ENCODE data around the gene ACTN1.

The ACTN1 gene

DNA sequence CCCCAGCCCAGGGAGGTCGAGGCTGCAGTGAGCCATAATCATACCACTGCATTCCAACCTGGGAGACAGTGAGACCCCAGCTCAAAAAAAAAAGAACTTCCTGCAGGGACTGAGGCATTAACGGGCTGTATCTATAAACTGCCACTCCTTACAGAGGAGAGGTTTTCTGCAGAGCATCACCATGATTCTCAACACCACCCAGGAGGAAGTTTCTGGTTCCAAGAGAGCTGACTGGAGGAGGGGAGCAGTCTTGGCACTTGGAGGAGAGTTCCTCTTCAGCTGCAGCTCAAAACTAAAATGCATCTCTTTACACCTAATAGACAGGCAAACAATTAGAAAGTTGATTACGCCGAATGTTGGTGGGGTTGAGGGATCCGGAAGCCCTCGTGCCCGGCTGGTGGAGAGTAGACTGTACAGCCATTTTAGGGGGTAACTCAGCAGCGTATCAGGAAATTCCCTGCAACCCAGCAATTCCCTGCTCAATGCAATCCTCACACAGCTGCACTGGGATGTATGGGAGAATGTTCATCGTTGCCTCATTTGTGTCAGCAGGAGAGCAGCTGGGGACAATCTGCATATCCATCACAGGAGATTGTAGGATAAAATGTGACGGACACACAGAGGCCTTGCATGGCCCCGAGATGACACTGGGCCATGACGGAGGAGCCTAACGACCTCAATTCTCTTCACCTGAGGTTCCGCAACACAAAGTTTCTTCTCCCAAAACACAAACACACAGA, 36.6 kb downstream of the ACTN1 start:
- TF ChIP-seq, protein P1, sequence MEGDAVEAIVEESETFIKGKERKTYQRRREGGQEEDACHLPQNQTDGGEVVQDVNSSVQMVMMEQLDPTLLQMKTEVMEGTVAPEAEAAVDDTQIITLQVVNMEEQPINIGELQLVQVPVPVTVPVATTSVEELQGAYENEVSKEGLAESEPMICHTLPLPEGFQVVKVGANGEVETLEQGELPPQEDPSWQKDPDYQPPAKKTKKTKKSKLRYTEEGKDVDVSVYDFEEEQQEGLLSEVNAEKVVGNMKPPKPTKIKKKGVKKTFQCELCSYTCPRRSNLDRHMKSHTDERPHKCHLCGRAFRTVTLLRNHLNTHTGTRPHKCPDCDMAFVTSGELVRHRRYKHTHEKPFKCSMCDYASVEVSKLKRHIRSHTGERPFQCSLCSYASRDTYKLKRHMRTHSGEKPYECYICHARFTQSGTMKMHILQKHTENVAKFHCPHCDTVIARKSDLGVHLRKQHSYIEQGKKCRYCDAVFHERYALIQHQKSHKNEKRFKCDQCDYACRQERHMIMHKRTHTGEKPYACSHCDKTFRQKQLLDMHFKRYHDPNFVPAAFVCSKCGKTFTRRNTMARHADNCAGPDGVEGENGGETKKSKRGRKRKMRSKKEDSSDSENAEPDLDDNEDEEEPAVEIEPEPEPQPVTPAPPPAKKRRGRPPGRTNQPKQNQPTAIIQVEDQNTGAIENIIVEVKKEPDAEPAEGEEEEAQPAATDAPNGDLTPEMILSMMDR (IDR thresholded peaks at IDR 0.05), result no peak
- Mint-ChIP-seq H3K4me3 (no peak overlapping the region), H3K27me3 (ENCODE audit: low read depth, poor library complexity) (peaks cover 6% of the 10 kb centered on the region), H3K36me3 (ENCODE audit: low read depth) (no peaks in the 10 kb centered on the region), H3K4me1 (peaks cover 81% of the 10 kb centered on the region), H3K9me3 (no peaks in the 10 kb centered on the region), H3K27ac (peak overlapping the region; percentile 37)
- no peak for DNase-seq

DNA sequence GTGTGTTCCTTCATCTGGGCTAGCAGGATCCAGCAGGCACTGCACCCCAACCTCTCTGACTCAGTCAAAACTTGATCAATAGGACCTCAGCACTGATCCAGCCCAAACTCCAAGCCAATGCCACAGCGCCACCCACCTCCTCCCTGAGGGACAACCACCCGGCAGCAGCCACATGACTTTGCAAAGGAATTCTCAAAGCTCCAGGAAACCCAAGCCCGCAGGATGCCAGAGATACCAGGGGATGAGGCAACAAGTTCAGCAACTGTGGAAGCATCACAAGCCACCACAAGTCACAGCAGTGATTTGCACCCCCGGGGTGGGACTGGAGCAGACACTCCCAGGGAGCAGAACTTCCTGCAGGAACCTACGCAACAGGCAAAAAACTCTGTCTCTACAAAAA, 37.3 kb downstream of the ACTN1 start:
- no peaks in the 10 kb centered on the region for H3K9me3 Mint-ChIP-seq
- no peak for DNase-seq
- H3K4me3 Mint-ChIP-seq, result no peak overlapping the region
- H3K27me3 Mint-ChIP-seq (ENCODE audit: low read depth, poor library complexity), result peaks cover 7% of the 10 kb centered on the region
- TF ChIP-seq, protein P1 (IDR thresholded peaks at IDR 0.05), result no peak
- H3K27ac Mint-ChIP-seq, result peak overlapping the region; percentile 59
- H3K4me1 Mint-ChIP-seq, result peaks cover 80% of the 10 kb centered on the region
- no peaks in the 10 kb centered on the region for H3K36me3 Mint-ChIP-seq (ENCODE audit: low read depth)

DNA sequence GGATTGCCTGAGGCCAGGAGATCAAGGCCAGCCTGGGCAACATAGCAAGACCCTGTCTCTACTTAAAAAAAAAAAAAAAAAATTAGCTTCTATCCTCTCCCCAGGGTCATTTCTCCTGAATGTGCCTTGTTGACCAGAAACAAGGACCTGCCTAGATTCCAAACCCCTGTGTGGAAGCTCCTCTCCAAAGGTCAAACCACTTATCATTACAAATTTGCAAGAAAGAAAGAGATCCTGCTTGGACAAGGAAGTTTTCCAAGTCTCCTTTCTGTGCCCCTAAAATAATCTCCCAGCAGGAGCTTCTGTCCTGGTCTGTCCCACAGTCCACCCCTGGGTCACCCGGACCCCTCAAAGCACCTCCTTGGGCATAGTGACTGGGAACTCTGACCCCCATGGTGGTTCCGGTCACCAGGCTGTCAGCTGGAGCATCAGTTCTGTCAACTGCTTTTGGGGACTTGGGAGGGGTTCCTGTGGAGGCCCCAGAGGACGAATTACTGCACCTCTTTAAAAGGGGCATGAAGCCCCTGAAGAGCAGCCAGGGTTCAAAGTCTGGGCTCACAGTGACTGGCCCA, 38.4 kb downstream of the ACTN1 start:
- Mint-ChIP-seq H3K4me1 (peaks cover 80% of the 10 kb centered on the region), H3K27me3 (ENCODE audit: low read depth, poor library complexity) (peaks cover 9% of the 10 kb centered on the region), H3K36me3 (ENCODE audit: low read depth) (no peaks in the 10 kb centered on the region), H3K4me3 (no peak overlapping the region), H3K27ac (no peak overlapping the region), H3K9me3 (no peaks in the 10 kb centered on the region)
- DNase-seq, result no peak
- TF ChIP-seq, protein P1 (IDR thresholded peaks at IDR 0.05), result no peak

DNA sequence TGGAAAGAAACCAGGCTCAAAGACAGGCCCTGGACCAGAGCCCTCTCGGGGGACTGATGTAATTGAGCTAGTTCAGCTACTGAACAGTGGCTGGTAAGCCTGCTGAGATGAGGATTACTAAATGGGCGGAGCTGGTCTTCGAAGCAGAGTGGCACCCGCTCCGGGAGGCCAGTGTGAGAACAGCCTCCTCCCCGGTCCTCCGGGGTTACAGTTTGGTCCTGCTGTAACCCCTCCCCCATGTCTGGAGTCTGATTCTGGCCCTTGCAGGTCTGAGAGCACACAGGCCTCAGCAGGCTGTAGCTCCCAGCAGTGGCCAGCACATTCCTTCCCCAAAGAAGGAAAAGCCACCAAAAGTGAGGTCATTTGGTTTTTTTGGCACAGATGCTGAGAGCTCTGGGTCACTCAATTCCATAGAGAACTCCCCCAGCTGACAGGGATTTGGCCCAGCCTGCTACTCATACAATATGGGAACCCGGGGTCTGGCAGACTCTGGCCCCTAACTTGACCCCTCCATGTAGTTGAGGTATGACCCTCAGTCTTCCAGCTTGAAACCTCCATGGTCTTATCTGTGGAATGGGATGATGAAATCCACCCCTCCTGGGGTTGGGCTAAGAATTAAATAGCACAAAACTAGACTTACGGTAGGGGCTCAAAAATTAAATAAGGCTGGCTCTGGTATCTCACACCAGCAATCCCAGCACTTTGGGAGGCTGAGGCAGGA, 39.0 kb downstream of the ACTN1 start:
- TF ChIP-seq, protein P1 (IDR thresholded peaks at IDR 0.05), result no peak
- Mint-ChIP-seq H3K27ac (no peak overlapping the region), H3K36me3 (ENCODE audit: low read depth) (no peaks in the 10 kb centered on the region), H3K27me3 (ENCODE audit: low read depth, poor library complexity) (peaks cover 9% of the 10 kb centered on the region), H3K9me3 (no peaks in the 10 kb centered on the region), H3K4me3 (no peak overlapping the region), H3K4me1 (peaks cover 76% of the 10 kb centered on the region)
- DNase-seq, result peak; percentile 30

DNA sequence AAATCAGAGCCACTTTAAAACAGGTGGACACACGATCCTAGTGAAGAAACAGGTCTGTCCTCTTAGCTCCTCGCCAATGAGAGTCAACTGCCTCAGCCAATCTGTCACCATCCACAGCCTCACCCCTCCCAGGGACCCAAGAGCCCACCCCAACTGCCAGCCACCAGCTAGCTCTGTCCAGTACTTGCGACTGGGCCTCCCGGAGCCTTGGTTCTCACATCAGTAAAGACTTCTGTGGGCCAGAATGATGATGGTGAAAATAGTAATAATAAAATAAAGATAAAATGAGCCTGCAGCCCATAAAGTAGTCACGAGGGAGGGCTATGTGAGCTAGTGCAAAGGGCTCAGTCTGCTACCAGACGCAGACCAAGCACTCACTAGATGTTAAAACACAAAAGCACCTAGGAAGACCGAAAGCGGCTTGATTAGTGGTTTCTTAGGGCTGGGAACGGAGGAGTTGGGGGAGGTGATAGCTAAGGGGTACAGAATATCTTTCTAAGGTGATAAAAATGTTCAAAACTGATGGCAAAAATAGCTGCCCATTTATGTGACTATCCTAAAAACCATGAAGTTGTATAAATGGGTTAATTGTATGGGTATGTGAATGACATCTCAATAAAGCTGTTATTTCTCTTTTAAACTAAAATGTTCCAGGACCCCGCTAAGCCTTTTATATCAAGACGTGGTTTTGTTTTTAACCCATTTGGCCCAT, 39.8 kb downstream of the ACTN1 start:
- H3K27ac Mint-ChIP-seq, result no peak overlapping the region
- H3K27me3 Mint-ChIP-seq (ENCODE audit: low read depth, poor library complexity), result peaks cover 9% of the 10 kb centered on the region
- H3K4me3 Mint-ChIP-seq, result no peak overlapping the region
- H3K9me3 Mint-ChIP-seq, result no peaks in the 10 kb centered on the region
- peaks cover 70% of the 10 kb centered on the region for H3K4me1 Mint-ChIP-seq
- TF ChIP-seq, protein P1 (IDR thresholded peaks at IDR 0.05), result no peak
- H3K36me3 Mint-ChIP-seq (ENCODE audit: low read depth), result no peaks in the 10 kb centered on the region
- no peak for DNase-seq

Data from nephron progenitor cell (in vitro differentiated cells).